Gastroesophageal sphincter (tissue), 3 donors: ENCODE data around the gene HMGCS2.

Experiments
- CTCF ChIP-seq, 4 experiments: fragments of 200-600 bp in 2 of 4; fragments of 450-650 bp in 2 of 4; sonication (generic) in 1 of 4; IDR thresholded peaks; one replicate each; pipeline ENCODE4 v1.5.1; 2017 to 2019; ENCODE audit warnings: antibody characterized with exemption in 4 of 4, mild to moderate bottlenecking in 2 of 4, moderate library complexity in 2 of 4
- POLR2AphosphoS5 ChIP-seq: sonication (generic); formaldehyde crosslinking; IDR thresholded peaks from one replicate; pipeline ENCODE4 v1.6.1; 2017; ENCODE audit warnings: antibody characterized with exemption

- no peak for TF ChIP-seq CTCF (IDR thresholded peaks at IDR 0.05)
- TF ChIP-seq POLR2AphosphoS5 = no peak
These were observed 54.1 kb downstream of the HMGCS2 start for GRCh38 chr1:119714583-119714982.
